HG03025 (cell line): ENCODE data around the gene CHORDC1.
"Not testable (repeated sequence)": the region's sequence is repeated elsewhere in the genome, so short reads cannot be mapped to it uniquely, and the experiment has no call there.

ENCODE experiments used
- ATAC-seq: cut with Tn5 transposase; IDR thresholded peaks from one replicate; pipeline ENCODE4 v1.9.1; 2021; ENCODE audit warnings: mild to moderate bottlenecking, moderate library complexity; ENCODE audit not compliant: unreplicated experiment, low FRiP score

The CHORDC1 gene

DNA sequence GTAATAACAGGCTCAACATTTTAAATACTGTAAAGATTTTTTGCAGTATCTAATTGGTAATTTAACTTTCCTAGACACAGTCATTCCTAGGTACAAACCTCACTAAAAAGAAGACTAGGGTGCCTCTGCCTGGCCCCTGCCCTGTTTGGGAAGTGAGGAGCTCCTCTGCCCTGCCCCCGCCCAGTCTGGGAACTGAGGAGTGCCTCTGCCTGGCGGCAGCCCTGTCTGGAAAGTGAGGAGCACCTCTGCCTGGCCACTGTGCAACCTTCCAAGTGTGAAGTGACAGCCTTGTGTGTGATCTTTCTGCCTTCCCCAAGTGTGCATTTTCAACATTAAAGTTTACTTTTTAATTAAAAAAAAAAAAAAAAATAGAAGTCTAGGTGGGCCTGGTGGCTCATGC, 4.2 kb downstream of the CHORDC1 start:
- ATAC-seq = no peak

DNA sequence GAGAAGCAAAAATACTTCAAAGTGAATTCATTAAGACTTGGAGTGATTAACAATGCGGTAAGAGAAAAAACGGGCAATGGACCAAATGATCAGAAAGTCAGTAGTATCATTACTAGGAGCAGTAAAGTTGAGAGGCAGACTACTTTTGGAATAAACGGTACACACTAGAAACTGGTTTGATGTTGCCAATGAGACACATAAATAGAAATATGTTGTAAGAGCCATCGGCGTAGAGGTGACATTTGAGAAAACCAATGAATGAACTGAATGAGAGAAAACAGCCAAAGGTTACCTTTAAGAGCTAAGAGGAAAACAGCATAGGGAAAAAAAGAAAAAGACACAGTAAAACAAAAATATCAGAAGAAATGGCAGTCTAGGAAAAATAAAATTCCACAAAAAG, 6.2 kb downstream of the CHORDC1 start:
- no peak for ATAC-seq

DNA sequence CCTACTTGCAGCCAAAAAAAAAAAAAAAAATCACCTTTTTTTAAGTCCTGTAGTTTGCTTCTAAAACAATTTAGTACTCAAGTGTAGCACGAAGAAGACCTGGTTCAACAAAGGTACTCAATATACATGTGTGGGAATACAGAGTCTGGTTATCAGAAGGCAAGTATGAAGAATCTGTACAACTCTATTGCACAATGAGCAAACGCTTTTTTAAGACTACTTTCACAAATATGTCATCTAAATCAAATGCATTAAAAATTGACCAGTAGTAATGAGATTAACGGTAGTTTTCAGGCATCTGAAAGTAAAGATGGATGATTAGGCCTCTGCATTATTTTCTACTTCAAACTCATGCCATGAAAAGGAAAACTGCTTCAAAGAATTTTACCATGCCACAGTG, 9.5 kb downstream of the CHORDC1 start:
- no peak for ATAC-seq

DNA sequence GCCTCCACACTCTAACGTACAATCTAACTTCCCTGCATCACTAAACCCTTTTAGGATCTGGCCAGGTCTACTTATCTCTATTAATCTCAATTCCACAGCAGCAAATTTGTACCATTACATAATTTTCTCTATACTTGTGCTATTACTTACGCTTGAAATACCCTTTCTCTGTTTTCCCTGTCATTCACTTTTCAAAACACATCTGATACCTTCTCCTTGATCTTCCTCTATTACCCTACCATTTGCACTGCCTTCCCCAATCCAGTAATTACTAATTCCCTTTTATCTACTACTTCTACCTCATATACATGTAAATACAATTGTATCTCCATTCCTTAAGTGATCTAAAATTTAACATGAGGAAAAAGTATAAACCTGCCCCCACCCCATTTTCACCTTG, 14.0 kb downstream of the CHORDC1 start:
- no peak for ATAC-seq

DNA sequence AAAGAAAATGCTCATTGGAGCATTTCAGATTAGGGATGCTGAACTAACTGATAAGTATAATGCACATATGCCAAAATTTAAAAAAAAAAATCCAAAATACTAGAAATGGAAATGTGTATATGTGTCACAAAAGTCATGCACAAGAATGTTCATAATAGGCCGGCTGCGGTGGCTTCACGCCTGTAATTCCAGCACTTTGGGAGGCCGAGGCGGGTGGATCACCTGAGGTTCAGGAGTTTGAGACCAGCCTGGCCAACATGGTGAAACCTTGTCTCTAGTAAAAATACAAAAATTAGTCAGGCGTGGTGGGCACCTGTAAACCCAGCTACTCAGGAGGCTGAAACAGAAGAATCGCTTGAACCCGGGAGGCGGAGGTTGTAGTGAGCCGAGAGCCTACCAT, 14.9 kb downstream of the CHORDC1 start:
- not testable (repeated sequence) for ATAC-seq

DNA sequence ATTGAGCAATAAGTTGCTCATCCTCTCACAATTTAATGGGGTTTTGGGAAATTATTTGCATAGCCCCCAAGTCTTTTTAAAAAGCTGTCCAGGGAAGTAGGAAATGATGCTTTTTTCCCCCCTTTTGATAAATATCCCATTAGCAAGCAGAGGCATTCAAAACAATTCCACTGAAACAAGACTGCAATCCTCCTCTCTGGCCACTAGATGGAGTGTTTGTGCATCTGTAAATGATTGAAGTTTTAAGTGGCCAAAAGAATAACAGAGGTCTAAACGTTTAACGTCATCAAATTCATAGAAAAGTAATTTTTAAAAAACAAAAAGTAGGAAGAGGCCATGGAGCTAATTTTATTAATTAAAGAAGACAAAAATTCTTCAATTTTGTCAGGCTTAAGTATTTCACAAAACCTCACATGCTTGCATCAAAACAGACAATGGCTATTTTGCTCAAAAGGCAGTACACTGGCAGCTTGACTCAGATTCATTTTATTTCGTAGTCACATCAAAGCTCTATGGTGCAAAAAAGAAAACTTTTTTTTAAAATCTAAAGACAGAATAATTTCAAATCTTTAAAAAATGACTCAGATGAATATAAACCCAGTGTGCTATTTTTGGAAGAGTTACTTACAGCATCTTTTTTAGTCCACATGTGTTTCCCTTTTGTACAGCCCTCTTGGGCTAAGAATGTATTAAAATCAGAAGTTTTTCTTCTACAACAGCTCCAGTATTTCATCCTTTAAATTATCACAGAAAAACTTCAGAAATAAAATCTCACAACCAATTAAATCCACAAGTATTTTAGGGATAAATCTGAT, 17.8 kb downstream of the CHORDC1 start:
- peak; percentile 59 for ATAC-seq

DNA sequence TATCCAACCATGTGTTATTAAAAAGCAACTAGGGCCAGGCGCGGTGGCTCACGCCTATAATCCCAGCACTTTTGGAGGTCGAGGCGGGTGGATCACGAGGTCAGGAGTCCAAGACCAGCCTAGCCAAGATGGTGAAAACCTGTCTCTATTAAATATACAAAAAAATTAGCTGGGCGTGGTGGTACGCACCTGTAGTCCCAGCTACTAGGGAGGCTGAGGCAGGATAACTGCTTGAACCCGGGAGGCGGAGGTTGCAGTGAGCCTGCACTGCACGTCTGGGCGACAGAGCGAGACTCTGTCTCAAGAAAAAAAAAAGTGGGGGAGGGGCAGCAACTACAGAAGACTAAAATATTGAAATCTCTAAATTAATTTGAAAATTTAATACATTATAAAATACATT, 18.4 kb downstream of the CHORDC1 start:
- no peak for ATAC-seq

DNA sequence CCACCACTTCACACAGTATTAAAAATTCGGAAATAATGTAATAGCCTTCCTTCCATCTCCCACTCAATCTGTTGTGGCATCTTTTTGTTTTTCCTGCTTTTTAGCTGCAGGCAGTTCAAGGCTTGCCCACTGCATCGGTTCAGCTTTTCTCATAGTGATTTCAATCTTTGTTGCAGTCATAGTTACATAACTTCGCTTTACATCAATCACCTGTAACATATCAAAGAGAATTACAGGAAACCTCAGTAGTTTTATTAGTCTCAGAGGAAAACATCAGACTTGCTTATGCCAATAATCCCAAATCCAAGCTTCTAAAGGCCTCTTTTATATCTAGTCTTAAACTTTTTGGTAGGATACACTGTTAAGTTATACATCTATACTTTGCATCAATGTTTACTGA, 20.5 kb downstream of the CHORDC1 start:
- ATAC-seq = no peak

DNA sequence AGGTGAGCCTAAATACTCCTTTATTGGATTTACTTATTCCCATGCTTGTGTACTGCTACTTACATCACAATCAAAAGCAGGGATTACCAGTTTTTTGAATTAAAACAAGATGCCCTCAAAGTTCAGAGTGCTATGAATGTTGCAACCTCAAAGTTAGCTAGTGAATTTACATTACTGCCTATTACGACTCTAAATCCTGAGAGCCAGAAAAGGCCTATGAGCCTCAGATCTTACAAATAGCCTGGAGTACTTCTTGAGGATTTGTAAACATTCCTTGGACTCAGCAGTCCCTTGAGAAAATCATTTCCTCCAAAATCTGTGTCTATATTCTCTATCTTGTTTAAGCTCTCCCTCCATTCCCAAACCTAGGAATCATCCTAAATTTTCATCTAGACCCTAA, 25.5 kb downstream of the CHORDC1 start:
- no peak for ATAC-seq

DNA sequence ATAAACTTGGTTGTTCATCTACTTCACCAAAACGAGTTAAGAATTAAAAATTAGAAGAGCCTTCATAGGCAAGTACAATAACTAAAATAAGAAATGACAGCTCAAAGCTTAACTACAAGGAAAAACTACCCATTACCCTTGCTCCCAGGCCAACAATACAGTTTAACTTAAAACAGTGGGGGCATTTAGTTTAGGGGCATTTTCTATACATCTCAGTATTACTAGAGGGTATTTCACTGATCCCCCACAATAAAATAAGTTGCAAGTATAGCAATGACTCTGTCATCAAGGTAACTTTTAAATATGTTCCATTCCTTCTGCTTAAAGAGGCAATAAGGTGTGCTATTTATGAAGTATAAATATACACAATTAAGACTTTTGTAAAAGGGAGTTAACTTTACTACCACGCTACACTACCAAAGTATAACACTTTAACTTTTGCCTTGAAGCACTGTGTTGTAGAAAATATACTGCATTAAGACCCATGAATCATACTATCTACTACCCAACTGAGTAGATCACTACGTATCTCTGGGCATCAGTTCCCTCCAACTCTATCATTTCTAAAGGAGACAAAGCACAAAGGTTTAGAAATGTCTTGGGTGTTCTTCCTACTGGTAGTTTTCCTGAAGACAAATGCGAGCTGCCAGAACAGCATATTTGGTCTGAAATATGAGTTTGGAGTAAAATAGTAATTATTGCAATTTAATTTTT, 29.8 kb downstream of the CHORDC1 start:
- no peak for ATAC-seq

DNA sequence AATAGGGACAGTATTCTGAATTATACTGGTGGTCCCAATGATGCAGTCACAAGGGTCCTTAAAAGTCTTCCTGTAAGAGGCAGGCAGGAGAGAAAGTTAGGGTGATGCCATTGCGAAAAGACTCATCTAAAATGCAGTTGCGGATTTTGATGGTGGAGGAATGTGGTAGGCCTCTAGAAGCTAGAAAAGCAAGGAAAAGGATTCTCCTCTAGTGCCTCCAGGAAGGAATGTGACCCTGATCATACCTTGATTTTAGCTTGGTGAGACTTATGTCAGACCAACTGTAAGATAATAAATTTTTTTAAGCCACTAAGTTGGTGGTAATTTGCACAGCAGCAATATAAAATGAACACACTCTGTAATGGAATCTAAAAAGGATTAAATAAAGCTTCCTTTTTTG, 33.8 kb downstream of the CHORDC1 start:
- ATAC-seq = no peak

DNA sequence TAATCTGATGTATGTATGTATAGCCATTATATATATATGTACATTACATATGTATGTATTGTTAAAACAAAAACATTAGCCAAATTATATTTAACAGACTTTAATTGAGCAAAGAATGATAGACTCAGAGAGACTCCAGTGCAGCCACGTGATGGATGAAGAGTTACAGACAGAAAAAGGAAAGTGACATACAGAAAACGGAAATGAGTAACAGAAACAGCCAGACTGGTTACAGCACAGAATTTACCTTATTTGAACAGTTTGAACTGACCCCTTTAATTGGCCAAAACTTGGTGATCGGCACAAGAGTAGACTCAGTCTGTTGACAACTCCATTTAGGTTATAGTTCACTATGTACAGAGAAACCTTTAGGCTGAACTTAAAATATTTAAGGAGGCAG, 35.0 kb downstream of the CHORDC1 start:
- ATAC-seq = no peak

DNA sequence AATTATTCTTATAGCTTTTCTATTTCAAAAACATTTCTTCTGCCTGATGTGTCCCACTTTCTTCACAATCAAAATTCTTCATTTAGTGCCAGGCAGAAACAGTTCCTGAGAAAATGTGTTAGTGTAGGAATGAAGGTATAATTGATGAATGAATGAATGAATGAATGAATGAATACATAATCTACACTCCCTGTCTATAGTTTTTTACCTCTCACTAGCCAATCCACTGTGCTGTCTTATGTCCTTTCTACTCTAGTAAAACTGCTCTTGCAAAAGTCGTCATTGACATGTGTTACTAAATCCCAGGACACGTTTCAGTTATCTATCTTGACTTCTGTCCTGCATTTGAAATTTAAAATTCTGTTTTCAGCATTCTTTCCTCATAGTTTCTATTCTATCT, 42.9 kb downstream of the CHORDC1 start:
- ATAC-seq = no peak

DNA sequence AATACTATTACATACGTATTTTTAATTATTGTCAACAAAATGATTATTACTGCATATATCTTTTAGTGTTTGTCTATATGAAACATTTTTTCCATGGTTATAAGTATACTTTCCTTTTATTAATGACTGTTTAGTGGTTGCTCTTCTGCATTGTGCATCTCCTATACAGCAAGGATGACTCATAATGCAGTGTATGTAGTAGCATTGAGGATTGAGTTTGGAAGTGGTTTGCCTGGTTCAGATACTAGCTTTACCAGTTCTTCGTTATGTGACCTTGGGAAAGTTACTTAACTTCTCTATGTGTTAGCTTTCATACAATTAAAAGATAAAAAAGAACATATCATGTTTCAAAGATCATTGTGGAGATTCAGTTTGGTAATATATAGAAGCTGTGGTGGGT, 44.1 kb downstream of the CHORDC1 start:
- ATAC-seq = no peak

DNA sequence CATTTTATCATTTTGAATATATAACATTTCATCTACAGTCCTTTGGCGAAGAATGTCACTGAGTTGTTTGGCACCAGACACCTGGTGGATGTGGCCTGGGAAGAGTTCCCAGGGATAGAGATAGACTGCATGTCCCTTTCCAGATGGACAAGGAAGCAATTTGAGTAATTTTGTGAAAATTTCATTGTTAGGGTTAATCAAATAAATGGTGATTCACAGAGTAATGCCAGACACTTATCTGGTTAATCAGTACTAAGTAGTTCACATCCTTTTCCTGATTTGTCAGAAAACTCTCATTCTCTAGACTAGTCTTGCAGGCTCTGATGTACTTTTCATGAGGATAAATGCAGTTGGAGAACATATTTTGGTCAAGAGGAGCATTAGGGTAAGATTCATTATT, 46.8 kb downstream of the CHORDC1 start:
- ATAC-seq = no peak

DNA sequence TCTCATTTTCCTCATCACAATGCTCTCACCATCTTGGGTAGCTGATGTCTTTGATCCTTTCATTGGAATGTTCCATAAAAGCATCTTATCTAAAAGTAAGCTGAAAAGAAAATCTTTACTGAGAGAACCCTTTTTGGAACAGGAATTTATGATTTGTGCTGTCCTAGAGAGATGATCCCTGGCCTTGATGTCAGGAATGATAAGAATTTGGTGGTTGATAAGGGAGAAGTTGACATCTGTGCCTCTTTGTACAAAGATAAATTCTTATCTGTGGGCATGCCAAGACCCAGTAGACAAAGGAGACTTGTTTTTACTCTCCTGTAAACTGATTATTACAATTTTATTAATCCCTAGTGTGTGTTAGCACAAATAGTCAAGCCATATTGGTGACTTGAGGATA, 51.5 kb downstream of the CHORDC1 start:
- no peak for ATAC-seq

DNA sequence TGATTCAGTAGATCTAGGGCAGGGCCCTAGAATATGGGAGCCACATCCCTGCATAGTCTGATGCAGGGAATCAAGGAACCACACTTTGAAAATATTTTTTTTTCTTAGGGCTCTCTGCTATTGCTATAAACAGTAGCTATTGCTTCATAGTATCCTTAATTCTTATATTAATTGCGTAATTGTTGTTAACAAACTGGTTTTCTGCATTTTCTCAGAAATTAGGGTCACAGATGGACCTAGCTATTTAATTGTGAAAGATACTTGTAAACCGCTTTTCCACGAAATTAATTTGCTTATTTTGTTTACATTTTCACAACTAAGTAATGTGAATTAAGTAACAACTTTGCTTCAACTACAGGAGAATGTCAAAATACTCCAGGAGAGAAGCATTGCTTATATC, 54.3 kb downstream of the CHORDC1 start:
- no peak for ATAC-seq

DNA sequence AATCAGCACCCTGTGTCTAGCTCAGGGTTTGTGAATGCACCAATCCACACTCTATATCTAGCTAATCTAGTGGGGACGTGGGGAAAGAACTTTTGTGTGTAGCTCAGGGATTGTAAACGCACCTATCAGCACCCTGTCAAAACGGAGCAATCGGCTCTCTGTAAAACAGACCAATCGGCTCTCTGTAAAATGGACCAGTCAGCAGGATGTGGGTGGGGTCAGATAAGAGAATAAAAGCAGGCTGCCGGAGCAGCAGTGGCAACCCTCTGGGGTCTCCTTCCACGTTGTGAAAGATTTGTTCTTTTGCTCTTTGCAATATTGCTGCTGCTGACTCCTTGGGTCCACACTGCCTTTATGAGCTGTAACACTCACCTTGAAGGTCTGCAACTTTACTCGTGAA, 55.1 kb downstream of the CHORDC1 start:
- ATAC-seq = not testable (repeated sequence)

DNA sequence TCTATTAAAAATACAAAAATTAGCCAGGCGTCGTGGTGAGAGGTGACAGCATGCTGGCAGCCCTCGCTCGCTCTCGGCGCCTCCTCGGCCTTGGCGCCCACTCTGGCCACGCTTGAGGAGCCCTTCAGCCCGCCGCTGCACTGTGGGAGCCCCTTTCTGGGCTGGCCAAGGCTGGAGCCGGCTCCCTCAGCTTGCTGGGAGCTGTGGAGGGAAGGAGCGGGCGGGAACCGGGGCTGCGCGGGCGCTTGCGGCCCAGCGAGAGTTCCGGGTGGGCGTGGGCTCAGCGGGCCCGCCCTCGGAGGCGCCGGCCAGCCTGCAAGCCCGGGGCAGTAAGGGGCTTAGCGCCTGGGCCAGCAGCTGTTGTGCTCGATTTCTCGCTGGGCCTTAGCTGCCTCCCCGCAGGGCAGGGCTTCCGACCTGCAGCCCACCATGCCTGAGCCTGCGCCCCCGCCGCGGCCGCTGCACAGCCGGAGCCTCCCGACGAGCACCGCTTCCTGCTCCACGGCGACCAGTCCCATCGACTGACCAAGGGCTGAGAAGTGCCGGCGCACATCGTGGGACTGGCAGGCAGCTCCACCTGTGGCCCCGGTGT, 55.8 kb downstream of the CHORDC1 start:
- not testable (repeated sequence) for ATAC-seq
